D721Med (cell line): ENCODE measurements around the gene SV2A.
"Not testable (repeated sequence)": the region's sequence is repeated elsewhere in the genome, so short reads cannot be mapped to it uniquely, and the experiment has no call there.

Experiments
- DNase-seq: peaks from one replicate; pipeline ENCODE4 v3.0.0; 2011; ENCODE audit warnings: low spot score; ENCODE audit not compliant: insufficient read length
- FAIRE-seq: peaks from 2 replicates; lab custom pipeline; 2011; peaks lifted over from hg19 to GRCh38; lab: Jason Lieb, UNC
- CTCF ChIP-seq: IDR thresholded peaks from 2 replicates; pipeline ENCODE4 v1.5.1; 2012; ENCODE audit warnings: mild to moderate bottlenecking, control low read depth; ENCODE audit not compliant: insufficient read depth; ENCODE audit errors: missing control alignments

The SV2A gene

GRCh38 chr1:149903836-149904491 lies 13.7 kb downstream of the SV2A start:
- no peak for TF ChIP-seq CTCF
- DNase-seq (no peak), FAIRE-seq (no peak)

- FAIRE-seq (peak; percentile 86), DNase-seq (peak; percentile 99)
- no peak for TF ChIP-seq CTCF
These were observed 18.0 kb downstream of the SV2A start, which contains the start of gene BOLA1 for GRCh38 chr1:149899460-149900284. Gene BOLA1 (plus strand): TSS chr1:149899568. CDS start chr1:149900060, 492 bp downstream.

- TF ChIP-seq CTCF, result no peak
- DNase-seq (no peak), FAIRE-seq (no peak)
These were observed 21.1 kb downstream of the SV2A start for GRCh38 chr1:149896575-149896974.

GRCh38 chr1:149888999-149889289 lies 28.7 kb downstream of the SV2A start:
- no peak for TF ChIP-seq CTCF
- FAIRE-seq, result no peak
- DNase-seq, result no peak

GRCh38 chr1:149888247-149888998 lies 29.2 kb downstream of the SV2A start:
- TF ChIP-seq CTCF, result peak; percentile 77
- FAIRE-seq, result no peak

GRCh38 chr1:149887456-149888246 lies 30.0 kb downstream of the SV2A start:
- DNase-seq (no peak), FAIRE-seq (no peak)
- no peak for TF ChIP-seq CTCF

More at GRCh38 chr1:149888247-149888998, 29.2 kb downstream of the SV2A start:
- no peak for DNase-seq

- not testable (repeated sequence) for FAIRE-seq, DNase-seq
These were observed 30.5 kb downstream of the SV2A start for GRCh38 chr1:149887196-149887455.
